BJ (cell line): ENCODE data around the gene ARF3. TPM values are rescaled to one million over a fixed set of nuclear protein-coding genes. Genes with fewer than 3 reads are reported as not detected.
A peak's percentile ranks its signal among the peaks of the same experiment; 100 is the strongest.
"Not testable (repeated sequence)": the region's sequence is repeated elsewhere in the genome, so short reads cannot be mapped to it uniquely, and the experiment has no call there.

Source experiments
- CTCF ChIA-PET: fragments of 350-600 bp; formaldehyde crosslinking; extraction: SDS; loops from one replicate; lab custom pipeline; 2021; ENCODE audit warnings: antibody characterized with exemption, inconsistent platforms; lab: Yijun Ruan, JAX
- POLR2A ChIA-PET: fragments of 300-600 bp; sonication (Branson Sonifier 250); formaldehyde crosslinking; extraction: SDS; loops from one replicate; lab custom pipeline; 2021; ENCODE audit warnings: antibody characterized with exemption; lab: Charles Lee
- DNase-seq: peaks from one replicate; pipeline ENCODE4 v3.0.0-alpha.2; 2011; ENCODE audit warnings: low read depth
- H3K27me3 ChIP-seq: 2 replicates; pipeline ENCODE4 v1.6.0; 2011; ENCODE audit warnings: low read length; ENCODE audit not compliant: control insufficient read depth, insufficient read depth
- H3K36me3 ChIP-seq: 2 replicates; pipeline ENCODE4 v1.5.1; 2011; ENCODE audit warnings: low read length; ENCODE audit not compliant: control insufficient read depth, insufficient read depth
- H3K4me3 ChIP-seq: 2 replicates; pipeline ENCODE4 v1.5.1; 2011; ENCODE audit warnings: low read depth, mild to moderate bottlenecking, control low read depth, low read length
- polyA plus RNA-seq: library from polyadenylated mRNA; depleted of rRNA; stranded (reverse); fragments of >200 nt; gene quantifications from 2 replicates; pipeline ENCODE4 v1.2.3, GENCODE V29; 2011
- TF ChIP-seq, protein P1 (sequence below): IDR thresholded peaks from 2 replicates; pipeline ENCODE4 v1.5.1; 2011; ENCODE audit warnings: low read depth, mild to moderate bottlenecking, control low read depth, inconsistent platforms, low read length, moderate library complexity; ENCODE audit not compliant: insufficient read depth

Gene ARF3
- polyA plus RNA-seq, 1 experiment: 292 TPM

DNA sequence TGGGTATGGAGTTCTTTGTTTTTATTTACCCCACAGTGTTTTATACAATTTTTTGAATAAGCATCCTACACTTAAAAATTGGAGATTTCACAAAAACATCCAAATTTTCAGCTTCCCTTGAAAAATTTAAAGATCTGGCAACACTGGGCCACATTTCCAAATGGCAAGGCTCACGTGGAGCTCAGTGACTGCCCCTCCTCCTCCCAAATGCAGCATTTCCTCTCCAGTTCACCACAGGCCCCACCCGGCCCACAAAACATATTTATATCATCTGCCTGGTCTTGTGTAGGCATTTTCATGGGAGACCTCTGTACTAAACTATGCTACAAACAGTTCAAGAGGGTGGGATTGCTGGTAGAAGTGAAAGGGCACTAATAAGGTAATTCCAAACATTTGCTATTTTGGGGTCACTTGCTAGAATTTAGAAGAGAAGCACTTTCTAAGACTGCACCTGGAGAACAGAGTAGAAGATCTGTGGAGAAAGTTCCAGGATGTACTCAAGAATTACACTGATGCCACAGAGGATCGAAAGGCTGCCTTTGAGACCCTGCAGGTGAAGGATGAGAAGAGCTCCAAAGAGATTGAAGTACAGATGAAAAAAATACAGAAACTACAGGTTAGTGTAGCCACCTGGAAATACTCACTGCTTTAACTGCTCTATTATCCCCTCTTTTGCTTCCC lies 39.3 kb downstream of the ARF3 start:
- POLR2A ChIA-PET: no interaction called here
- CTCF ChIA-PET: interaction anchor here (1.0 to 1.3 kb wide), 3 partner anchors 18 to 65 kb away, joined by 3 read pairs; no protein-coding TSS in a partner anchor
- no peak for DNase-seq
- Histone ChIP-seq H3K4me3 (no peak overlapping the region), H3K27me3 (no peaks in the 10 kb centered on the region), H3K36me3 (peaks cover 2% of the 10 kb centered on the region; the same call in 1 of the 2 replicates)
- TF ChIP-seq, protein P1, sequence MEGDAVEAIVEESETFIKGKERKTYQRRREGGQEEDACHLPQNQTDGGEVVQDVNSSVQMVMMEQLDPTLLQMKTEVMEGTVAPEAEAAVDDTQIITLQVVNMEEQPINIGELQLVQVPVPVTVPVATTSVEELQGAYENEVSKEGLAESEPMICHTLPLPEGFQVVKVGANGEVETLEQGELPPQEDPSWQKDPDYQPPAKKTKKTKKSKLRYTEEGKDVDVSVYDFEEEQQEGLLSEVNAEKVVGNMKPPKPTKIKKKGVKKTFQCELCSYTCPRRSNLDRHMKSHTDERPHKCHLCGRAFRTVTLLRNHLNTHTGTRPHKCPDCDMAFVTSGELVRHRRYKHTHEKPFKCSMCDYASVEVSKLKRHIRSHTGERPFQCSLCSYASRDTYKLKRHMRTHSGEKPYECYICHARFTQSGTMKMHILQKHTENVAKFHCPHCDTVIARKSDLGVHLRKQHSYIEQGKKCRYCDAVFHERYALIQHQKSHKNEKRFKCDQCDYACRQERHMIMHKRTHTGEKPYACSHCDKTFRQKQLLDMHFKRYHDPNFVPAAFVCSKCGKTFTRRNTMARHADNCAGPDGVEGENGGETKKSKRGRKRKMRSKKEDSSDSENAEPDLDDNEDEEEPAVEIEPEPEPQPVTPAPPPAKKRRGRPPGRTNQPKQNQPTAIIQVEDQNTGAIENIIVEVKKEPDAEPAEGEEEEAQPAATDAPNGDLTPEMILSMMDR: no peak

- TF ChIP-seq, protein P1: no peak
- no peak for DNase-seq
- ChIA-PET POLR2A (no interaction called here), CTCF (interaction anchor here (0.6 to 1.7 kb wide), 3 partner anchors 20 to 99 kb away, joined by 3 to 8 read pairs (median 4); no protein-coding TSS in a partner anchor)
- Histone ChIP-seq H3K4me3 (no peak overlapping the region), H3K36me3 (no peaks in the 10 kb centered on the region), H3K27me3 (no peaks in the 10 kb centered on the region)
Measured at GRCh38 chr12:48910196-48910595, 47.1 kb downstream of the ARF3 start.

GRCh38 chr12:48909698-48910097 lies 47.6 kb downstream of the ARF3 start:
- H3K27me3 ChIP-seq, DNase-seq, H3K4me3 ChIP-seq, H3K36me3 ChIP-seq: not testable (repeated sequence)
- POLR2A ChIA-PET: interaction anchor here (0.7 kb wide), 1 partner anchor 105 kb away, joined by 17 read pairs; no protein-coding TSS in a partner anchor
- CTCF ChIA-PET: interaction anchor here (0.6 to 1.7 kb wide), 2 partner anchors 19 to 100 kb away, joined by 3 to 8 read pairs; no protein-coding TSS in a partner anchor

DNA sequence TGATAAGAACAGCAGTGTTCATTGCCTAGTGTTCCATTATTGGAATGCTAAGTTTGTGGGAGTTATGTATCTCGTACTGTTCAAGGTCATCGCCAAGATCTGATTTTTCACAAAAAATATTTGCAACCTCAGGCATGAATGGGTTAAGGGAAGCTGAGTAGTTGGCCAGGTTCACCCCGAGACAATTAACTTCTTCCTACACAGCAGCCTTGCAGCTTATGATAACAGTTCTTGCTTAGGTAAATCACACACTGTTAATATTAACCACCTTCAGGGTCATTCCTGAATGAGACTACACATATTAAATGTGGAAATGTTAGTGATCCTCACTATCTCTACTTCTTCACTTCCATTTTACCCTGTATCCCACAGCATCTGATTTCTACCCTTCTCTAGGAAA lies 50.0 kb downstream of the ARF3 start:
- CTCF ChIA-PET: interaction anchor here (2.2 kb wide), 1 partner anchor 17 kb away, joined by 8 read pairs; no protein-coding TSS in a partner anchor

GRCh38 chr12:48903982-48904411 lies 53.3 kb downstream of the ARF3 start:
- DNase-seq: no peak
- TF ChIP-seq, protein P1: peak; percentile 67
- no peaks in the 10 kb centered on the region for H3K36me3 ChIP-seq
- no peaks in the 10 kb centered on the region for H3K27me3 ChIP-seq
- CTCF ChIA-PET: interaction anchor here (0.7 to 1.6 kb wide), 9 partner anchors 10 to 85 kb away, joined by 3 to 8 read pairs (median 3); no protein-coding TSS in a partner anchor
- POLR2A ChIA-PET: no interaction called here
- peak overlapping the region; percentile 44 for H3K4me3 ChIP-seq

More for the DNA sequence above, 50.0 kb downstream of the ARF3 start:
- no peak overlapping the region for H3K4me3 ChIP-seq
- H3K36me3 ChIP-seq: no peaks in the 10 kb centered on the region
- TF ChIP-seq, protein P1: no peak
- DNase-seq: no peak
- H3K27me3 ChIP-seq: no peaks in the 10 kb centered on the region
- POLR2A ChIA-PET: no interaction called here
